ENCODE data around the gene LRRC18. TPM values are rescaled to one million over a fixed set of nuclear protein-coding genes. Genes with fewer than 3 reads are reported as not detected.

LRRC18 gene
- total and polyA plus RNA-seq, 2 donors (not counting 1 experiment from before 2014, with no cell fraction given) = not detected

DNA sequence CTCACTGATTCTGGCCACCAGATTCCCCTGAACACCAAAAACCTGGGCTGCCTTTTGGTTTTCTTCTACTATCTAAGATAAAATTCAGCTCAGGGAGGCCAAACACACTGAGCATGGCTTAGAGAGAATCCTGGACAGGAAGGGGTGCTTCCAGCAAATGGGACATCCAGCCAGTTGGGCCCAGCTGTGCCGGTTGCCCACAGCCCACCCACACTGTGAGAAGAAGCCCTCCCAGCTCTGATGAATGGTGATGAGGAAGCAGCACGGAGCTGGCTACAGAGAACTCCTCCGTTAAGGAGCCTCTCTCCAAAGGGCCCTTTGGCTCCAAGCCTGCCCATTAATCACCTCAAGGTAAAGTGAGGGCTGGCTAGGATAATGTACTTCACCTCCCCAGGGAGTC, 15.9 kb downstream of the LRRC18 start:
- no peaks in the 10 kb centered on the region for H3K9me3 ChIP-seq (ENCODE audit: control extremely low read depth in 1 of 3, control insufficient read depth in 2 of 3, insufficient read depth in 1 of 3, low read length in 2 of 3)
- no peaks in the 10 kb centered on the region for H3K27me3 ChIP-seq (replicated peaks in 1 of 4; ENCODE audit: control extremely low read depth in 1 of 4, control insufficient read depth in 3 of 4, insufficient read depth in 4 of 4, low read length in 3 of 4)
- no peak overlapping the region for H2AFZ ChIP-seq (ENCODE audit: insufficient read depth, low read depth, low read length, poor library complexity, severe bottlenecking)
- TF ChIP-seq CTCF (IDR thresholded peaks at IDR 0.05) (no peak), EZH2 (IDR thresholded peaks at IDR 0.05; ENCODE audit: borderline replicate concordance, insufficient read depth, low read depth, low read length, poor library complexity, severe bottlenecking) (no peak)
- H3K36me3 ChIP-seq (replicated peaks in 1 of 2; ENCODE audit: control extremely low read depth in 1 of 2, control insufficient read depth in 1 of 2, extremely low read depth in 1 of 2, insufficient read depth in 2 of 2, low read length in 1 of 2) = peaks cover 0 to 64% of the 10 kb centered on the region in 2 experiments
- WGBS (ENCODE audit: insufficient coverage) = no CpG with 5 or more reads among the region's 3 CpGs
- H3K9me3 Mint-ChIP-seq (ENCODE audit: insufficient read depth) = no peaks in the 10 kb centered on the region
- ChIA-PET CTCF (no interaction called here), POLR2A (no interaction called here)
- H3K9ac ChIP-seq (ENCODE audit: low read length) = no peak overlapping the region
- intact Hi-C loops (cut with micrococcal nuclease) = no loop called here
- no peak overlapping the region for H3K4me3 ChIP-seq (ENCODE audit: control extremely low read depth in 1 of 5, extremely low read depth in 1 of 5, insufficient read depth in 1 of 5, low read depth in 2 of 5, low read length in 4 of 5)
- H3K27ac ChIP-seq (ENCODE audit: low read length in 2 of 2) = no peak overlapping the region
- DNase-seq (no peak), ATAC-seq (ENCODE audit: low read depth) (no peak)
- no peaks in the 10 kb centered on the region for H3K79me2 ChIP-seq (ENCODE audit: control insufficient read depth, insufficient read depth, low read length)
- peaks cover 22% of the 10 kb centered on the region for H4K20me1 ChIP-seq (ENCODE audit: control insufficient read depth, insufficient read depth, low read length, poor library complexity, severe bottlenecking)
- no peak overlapping the region for H3K4me3 Mint-ChIP-seq
- no peaks in the 10 kb centered on the region for H3K27me3 Mint-ChIP-seq
- no peaks in the 10 kb centered on the region for H3K4me1 Mint-ChIP-seq
- H3K4me1 ChIP-seq (ENCODE audit: control insufficient read depth in 2 of 2, insufficient read depth in 2 of 2, low read length in 2 of 2) = no peaks in the 10 kb centered on the region
- H3K27ac Mint-ChIP-seq = no peak overlapping the region
- no peak overlapping the region for H3K4me2 ChIP-seq (replicated peaks; ENCODE audit: low read depth, low read length, poor library complexity, severe bottlenecking)

DNA sequence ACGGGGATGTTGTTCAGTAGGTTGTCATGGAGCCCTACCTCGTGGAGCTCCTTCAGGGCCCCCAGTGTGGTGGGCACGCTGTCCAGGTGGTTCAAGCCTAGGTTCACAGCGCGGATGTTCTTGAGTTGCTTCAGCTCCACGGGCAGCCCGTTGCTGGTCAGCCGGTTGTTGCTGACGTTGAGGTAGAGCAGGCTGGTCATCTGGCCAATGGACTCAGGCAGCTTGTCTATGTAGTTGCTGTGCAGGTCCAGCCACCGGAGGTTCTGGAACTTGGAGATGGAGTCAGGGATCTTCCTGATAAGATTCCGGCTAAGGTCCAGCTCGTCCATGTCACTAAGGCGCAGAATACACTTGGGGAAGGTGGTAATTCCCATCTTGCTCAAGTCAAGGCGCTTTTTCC, 26.0 kb downstream of the LRRC18 start:
- Histone ChIP-seq H3K9me3 (ENCODE audit: control extremely low read depth in 1 of 3, control insufficient read depth in 2 of 3, insufficient read depth in 1 of 3, low read length in 2 of 3) (no peaks in the 10 kb centered on the region), H4K20me1 (ENCODE audit: control insufficient read depth, insufficient read depth, low read length, poor library complexity, severe bottlenecking) (peaks cover 19% of the 10 kb centered on the region), H3K9ac (ENCODE audit: low read length) (no peak overlapping the region), H3K4me1 (ENCODE audit: control insufficient read depth in 2 of 2, insufficient read depth in 2 of 2, low read length in 2 of 2) (no peaks in the 10 kb centered on the region), H2AFZ (ENCODE audit: insufficient read depth, low read depth, low read length, poor library complexity, severe bottlenecking) (no peak overlapping the region), H3K27ac (ENCODE audit: low read length in 2 of 2) (no peak overlapping the region), H3K4me3 (ENCODE audit: control extremely low read depth in 1 of 5, extremely low read depth in 1 of 5, insufficient read depth in 1 of 5, low read depth in 2 of 5, low read length in 4 of 5) (no peak overlapping the region), H3K27me3 (replicated peaks in 1 of 4; ENCODE audit: control extremely low read depth in 1 of 4, control insufficient read depth in 3 of 4, insufficient read depth in 4 of 4, low read length in 3 of 4) (no peaks in the 10 kb centered on the region), H3K79me2 (ENCODE audit: control insufficient read depth, insufficient read depth, low read length) (peaks cover 11% of the 10 kb centered on the region), H3K36me3 (replicated peaks in 1 of 2; ENCODE audit: control extremely low read depth in 1 of 2, control insufficient read depth in 1 of 2, extremely low read depth in 1 of 2, insufficient read depth in 2 of 2, low read length in 1 of 2) (peaks cover 5 to 82% of the 10 kb centered on the region in 2 experiments), H3K4me2 (replicated peaks; ENCODE audit: low read depth, low read length, poor library complexity, severe bottlenecking) (no peak overlapping the region)
- no peak for ATAC-seq (ENCODE audit: low read depth)
- CTCF ChIA-PET = no interaction called here
- Mint-ChIP-seq H3K9me3 (ENCODE audit: insufficient read depth) (no peaks in the 10 kb centered on the region), H3K4me3 (no peak overlapping the region), H3K27ac (no peak overlapping the region), H3K27me3 (no peaks in the 10 kb centered on the region), H3K4me1 (no peaks in the 10 kb centered on the region)
- WGBS (ENCODE audit: insufficient coverage) = over 99% methylated on average over 14 of the region's 14 CpGs
- intact Hi-C loops (cut with micrococcal nuclease) = no loop called here
- no peak for DNase-seq
- POLR2A ChIA-PET = interaction anchor here (0.7 kb wide), 1 partner anchor 18 kb away, joined by 3 read pairs; no protein-coding TSS in a partner anchor
- TF ChIP-seq CTCF (IDR thresholded peaks at IDR 0.05) (no peak), EZH2 (IDR thresholded peaks at IDR 0.05; ENCODE audit: borderline replicate concordance, insufficient read depth, low read depth, low read length, poor library complexity, severe bottlenecking) (no peak)
